ENCODE results near the gene S100A7.
"Not testable (repeated sequence)": the region's sequence is repeated elsewhere in the genome, so short reads cannot be mapped to it uniquely, and the experiment has no call there.

The S100A7 gene

DNA sequence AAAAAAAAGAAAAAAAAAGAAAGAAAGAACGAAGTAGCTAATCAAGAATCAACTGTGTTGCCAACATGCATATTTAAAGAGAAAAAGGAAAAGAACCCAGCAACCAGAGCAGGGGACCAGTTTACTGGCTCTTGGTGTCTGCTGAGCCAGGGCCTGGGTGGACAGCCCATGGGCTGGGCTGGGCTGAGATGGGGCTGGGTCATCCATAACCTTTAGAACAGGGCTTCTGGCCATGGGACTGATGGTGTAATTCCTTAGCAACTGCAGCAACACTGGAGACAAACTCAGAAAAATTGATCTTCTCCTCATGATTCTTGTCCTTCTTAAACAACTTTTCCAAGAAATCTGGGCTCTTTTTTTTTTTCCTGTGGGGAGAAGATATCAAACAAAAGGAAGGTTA, 33.6 kb downstream of the S100A7 start:
- H3K9me2 ChIP-seq (replicated peaks; ENCODE audit: control insufficient read depth, low read length): no peaks in the 10 kb centered on the region
- TF ChIP-seq CTCF (IDR thresholded peaks at IDR 0.05; ENCODE audit: low read depth, low read length, poor library complexity, severe bottlenecking) (no peak), EZH2phosphoT487 (IDR thresholded peaks at IDR 0.05; ENCODE audit: borderline replicate concordance, low read length) (no peak)
- H3F3A ChIP-seq (ENCODE audit: control insufficient read depth, insufficient read depth): no peaks in the 10 kb centered on the region
- H3K79me2 ChIP-seq (ENCODE audit: control insufficient read depth, low read length): no peaks in the 10 kb centered on the region
- no peak overlapping the region for H3K27ac ChIP-seq (ENCODE audit: low read depth, low read length)
- H4K20me1 ChIP-seq (ENCODE audit: control insufficient read depth, insufficient read depth, low read depth, low read length): no peaks in the 10 kb centered on the region
- no peak overlapping the region for H3K4me2 ChIP-seq (ENCODE audit: low read length)
- H3K4me1 ChIP-seq (ENCODE audit: control insufficient read depth, low read length): no peaks in the 10 kb centered on the region
- H3K9me3 ChIP-seq (ENCODE audit: control insufficient read depth, insufficient read depth, low read length): no peaks in the 10 kb centered on the region
- no peak overlapping the region for H3K4me3 ChIP-seq (ENCODE audit: low read length)
- H3K36me3 ChIP-seq (ENCODE audit: control insufficient read depth, low read length): no peaks in the 10 kb centered on the region
- no peaks in the 10 kb centered on the region; the same call in 1 of the 2 replicates for H3K27me3 ChIP-seq (ENCODE audit: control insufficient read depth, low read length)

GRCh38 chr1:153422450-153423068, 37.9 kb downstream of the S100A7 start:
- Histone ChIP-seq H3K27ac (ENCODE audit: low read depth, low read length) (no peak overlapping the region), H3F3A (ENCODE audit: control insufficient read depth, insufficient read depth) (no peaks in the 10 kb centered on the region), H3K27me3 (ENCODE audit: control insufficient read depth, low read length) (no peaks in the 10 kb centered on the region; the same call in 1 of the 2 replicates), H3K9me2 (replicated peaks; ENCODE audit: control insufficient read depth, low read length) (no peaks in the 10 kb centered on the region), H3K9me3 (ENCODE audit: control insufficient read depth, insufficient read depth, low read length) (no peaks in the 10 kb centered on the region), H3K4me2 (ENCODE audit: low read length) (no peak overlapping the region), H3K79me2 (ENCODE audit: control insufficient read depth, low read length) (no peaks in the 10 kb centered on the region), H3K4me1 (ENCODE audit: control insufficient read depth, low read length) (no peaks in the 10 kb centered on the region), H3K36me3 (ENCODE audit: control insufficient read depth, low read length) (no peaks in the 10 kb centered on the region), H4K20me1 (ENCODE audit: control insufficient read depth, insufficient read depth, low read depth, low read length) (no peaks in the 10 kb centered on the region), H3K4me3 (ENCODE audit: low read length) (no peak overlapping the region)
- TF ChIP-seq EZH2phosphoT487 (IDR thresholded peaks at IDR 0.05; ENCODE audit: borderline replicate concordance, low read length): no peak
- TF ChIP-seq CTCF (IDR thresholded peaks at IDR 0.05; ENCODE audit: low read depth, low read length, poor library complexity, severe bottlenecking): no peak

- Histone ChIP-seq H3K27me3 (ENCODE audit: control insufficient read depth, low read length) (no peaks in the 10 kb centered on the region), H3K9me3 (ENCODE audit: control insufficient read depth, insufficient read depth, low read length) (no peaks in the 10 kb centered on the region), H3K4me1 (ENCODE audit: control insufficient read depth, low read length) (peaks cover 6% of the 10 kb centered on the region), H4K20me1 (ENCODE audit: control insufficient read depth, insufficient read depth, low read depth, low read length) (no peaks in the 10 kb centered on the region), H3K36me3 (ENCODE audit: control insufficient read depth, low read length) (no peaks in the 10 kb centered on the region), H3K79me2 (ENCODE audit: control insufficient read depth, low read length) (no peaks in the 10 kb centered on the region), H3F3A (ENCODE audit: control insufficient read depth, insufficient read depth) (no peaks in the 10 kb centered on the region), H3K4me2 (ENCODE audit: low read length) (no peak overlapping the region), H3K4me3 (ENCODE audit: low read length) (no peak overlapping the region), H3K27ac (ENCODE audit: low read depth, low read length) (no peak overlapping the region), H3K9me2 (replicated peaks; ENCODE audit: control insufficient read depth, low read length) (no peaks in the 10 kb centered on the region)
- TF ChIP-seq EZH2phosphoT487 (IDR thresholded peaks at IDR 0.05; ENCODE audit: borderline replicate concordance, low read length) (no peak), CTCF (IDR thresholded peaks at IDR 0.05; ENCODE audit: low read depth, low read length, poor library complexity, severe bottlenecking) (no peak)
Observed at GRCh38 chr1:153420306-153420705, 40.1 kb downstream of the S100A7 start.

DNA sequence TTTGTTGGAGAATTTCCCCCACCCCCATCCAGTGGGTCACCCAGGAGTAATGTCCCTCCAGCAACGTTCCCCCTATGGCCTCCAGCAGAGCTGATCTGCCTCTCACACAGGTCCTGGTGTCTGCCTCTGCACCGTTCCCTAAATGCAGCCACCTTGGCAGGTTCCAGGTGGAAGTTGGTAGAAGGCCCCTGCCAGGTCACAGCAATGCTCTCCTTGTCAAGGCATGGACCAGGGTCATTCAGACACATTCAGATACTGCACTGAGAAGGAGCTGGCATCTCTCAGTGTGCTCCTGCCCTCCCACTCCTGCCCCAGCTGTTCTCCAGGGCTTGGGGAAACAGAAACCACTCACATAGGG, 41.0 kb downstream of the S100A7 start:
- not testable (repeated sequence) for H3K9me2 ChIP-seq (replicated peaks; ENCODE audit: control insufficient read depth, low read length); H3F3A ChIP-seq (ENCODE audit: control insufficient read depth, insufficient read depth); H3K9me3 ChIP-seq (ENCODE audit: control insufficient read depth, insufficient read depth, low read length); H3K27ac ChIP-seq (ENCODE audit: low read depth, low read length); H3K4me1 ChIP-seq (ENCODE audit: control insufficient read depth, low read length); H4K20me1 ChIP-seq (ENCODE audit: control insufficient read depth, insufficient read depth, low read depth, low read length); H3K79me2 ChIP-seq (ENCODE audit: control insufficient read depth, low read length); H3K27me3 ChIP-seq (ENCODE audit: control insufficient read depth, low read length); H3K4me3 ChIP-seq (ENCODE audit: low read length); H3K4me2 ChIP-seq (ENCODE audit: low read length); H3K36me3 ChIP-seq (ENCODE audit: control insufficient read depth, low read length)

- H4K20me1 ChIP-seq (ENCODE audit: control insufficient read depth, insufficient read depth, low read depth, low read length); H3K9me2 ChIP-seq (replicated peaks; ENCODE audit: control insufficient read depth, low read length); H3K4me2 ChIP-seq (ENCODE audit: low read length); H3K79me2 ChIP-seq (ENCODE audit: control insufficient read depth, low read length); H3K4me3 ChIP-seq (ENCODE audit: low read length); H3K36me3 ChIP-seq (ENCODE audit: control insufficient read depth, low read length); H3K27ac ChIP-seq (ENCODE audit: low read depth, low read length); H3K27me3 ChIP-seq (ENCODE audit: control insufficient read depth, low read length); H3K9me3 ChIP-seq (ENCODE audit: control insufficient read depth, insufficient read depth, low read length); H3K4me1 ChIP-seq (ENCODE audit: control insufficient read depth, low read length); H3F3A ChIP-seq (ENCODE audit: control insufficient read depth, insufficient read depth): not testable (repeated sequence)
Observed at GRCh38 chr1:153418758-153419435, 41.6 kb downstream of the S100A7 start.

Data from DOHH2 (cell line).